ENCODE measurements around the gene TSPAN7. TPM values are rescaled to one million over a fixed set of nuclear protein-coding genes. Genes with fewer than 3 reads are reported as not detected.

TSPAN7 gene
- total and polyA plus RNA-seq, 2 of the 4 experiments (the other 2 are of a cell fraction) = not detected

- ATAC-seq (ENCODE audit: low read depth) (no peak), DNase-seq (no peak)
- Histone ChIP-seq H2BK5ac (ENCODE audit: low read depth, low read length, poor library complexity, severe bottlenecking) (no peak overlapping the region), H3K27ac (ENCODE audit: insufficient read depth, low read length) (no peak overlapping the region), H3K27me3 (ENCODE audit: control insufficient read depth, insufficient read depth, low read length) (0 out of 2 replicates have a peak, but pooled peaks cover 3% of the 10 kb centered on the region), H4K20me1 (ENCODE audit: insufficient read depth, low read length) (no peaks in the 10 kb centered on the region), H2AK9ac (replicated peaks; ENCODE audit: low read depth, low read length, poor library complexity) (no peak overlapping the region), H3K4ac (ENCODE audit: low read depth, low read length) (no peak overlapping the region), H3K4me1 (ENCODE audit: control insufficient read depth, insufficient read depth, low read length) (no peaks in the 10 kb centered on the region), H3K23ac (ENCODE audit: low read depth, low read length) (no peak overlapping the region), H3K4me3 (ENCODE audit: insufficient read depth, low read depth, low read length) (no peak overlapping the region), H2BK15ac (ENCODE audit: low read depth, low read length) (no peak overlapping the region), H3K18ac (ENCODE audit: low read depth, low read length) (no peak overlapping the region), H2AFZ (replicated peaks; ENCODE audit: low read length, poor library complexity) (no peak overlapping the region), H3K79me1 (ENCODE audit: low read depth in 1 of 2, low read length in 2 of 2) (no peaks in the 10 kb centered on the region), H3K14ac (replicated peaks; ENCODE audit: low read depth, low read length) (no peak overlapping the region), H3K56ac (ENCODE audit: extremely low read depth, insufficient read depth, low read length) (no peak overlapping the region), H3K9me3 (ENCODE audit: control insufficient read depth, insufficient read depth, low read length) (no peaks in the 10 kb centered on the region), H4K8ac (ENCODE audit: low read depth in 2 of 2, low read length in 2 of 2) (no peak overlapping the region), H3K4me2 (ENCODE audit: low read depth, low read length) (no peak overlapping the region), H3K36me3 (ENCODE audit: control insufficient read depth, insufficient read depth, low read length) (no peaks in the 10 kb centered on the region), H3K9ac (ENCODE audit: low read depth, low read length) (no peak overlapping the region), H3K9me1 (ENCODE audit: insufficient read depth, low read length) (no peaks in the 10 kb centered on the region), H2AK5ac (ENCODE audit: low read depth, low read length) (no peak overlapping the region), H2BK120ac (ENCODE audit: low read depth, low read length) (no peak overlapping the region), H2BK20ac (ENCODE audit: low read depth, low read length) (no peak overlapping the region), H4K5ac (ENCODE audit: low read depth, low read length) (no peak overlapping the region), H4K91ac (ENCODE audit: insufficient read depth, low read depth, low read length) (no peak overlapping the region)
- POLR2A ChIA-PET (ENCODE audit: unreplicated experiment) = no interaction called here
- dilution Hi-C loops (cut with HindIII; ENCODE audit: low sequenced_read_pairs, unreplicated experiment) (no loop called here), intact Hi-C loops (cut with micrococcal nuclease) (no loop called here), in situ Hi-C loops (cut with MboI; ENCODE audit: low sequenced_read_pairs) (no loop called here)
- CTCF ChIA-PET = no interaction called here
- no CpG with 5 or more reads among the region's 1 CpG for WGBS, 2 experiments (ENCODE audit: extremely low coverage in 2 of 2, insufficient read length in 1 of 2)
- no TSS peak for BruUV-seq (replicated peaks)
- TF ChIP-seq MAFK (IDR thresholded peaks at IDR 0.05; ENCODE audit: low read depth, low read length) (no peak), RCOR1 (IDR thresholded peaks at IDR 0.05; ENCODE audit: insufficient replicate concordance, low read length) (no peak), BHLHE40 (IDR thresholded peaks at IDR 0.05; ENCODE audit: low read depth, low read length) (no peak), SMC3 (IDR thresholded peaks at IDR 0.05; ENCODE audit: low read depth, low read length) (no peak), MAZ (IDR thresholded peaks at IDR 0.05; ENCODE audit: borderline replicate concordance, low read depth, low read length) (no peak), POLR2A (IDR thresholded peaks at IDR 0.05; ENCODE audit: low read depth, low read length) (no peak), FOS (IDR thresholded peaks at IDR 0.05; ENCODE audit: low read depth, low read length) (no peak), NFE2L2 (IDR thresholded peaks at IDR 0.05; ENCODE audit: low read depth, low read length) (no peak), USF2 (IDR thresholded peaks at IDR 0.05; ENCODE audit: low read depth, low read length) (no peak), CEBPB (IDR thresholded peaks at IDR 0.05; ENCODE audit: low read depth, low read length) (no peak), ELK1 (IDR thresholded peaks at IDR 0.05; ENCODE audit: borderline replicate concordance, low read depth, low read length) (no peak)
Observed at GRCh38 chrX:38570396-38570795, 9.1 kb downstream of the TSPAN7 start.

All from IMR-90 (cell line).